Stomach (tissue), 9 donors: ENCODE measurements around the gene CTIF. TPM values are rescaled to one million over a fixed set of nuclear protein-coding genes. Genes with fewer than 3 reads are reported as not detected.

Experiments
- DNase-seq, 2 donors: peaks; one replicate each; pipeline versions ENCODE4 v3.0.0 to v3.0.0-alpha.2; 2013 to 2019
- H3K27ac ChIP-seq, 5 donors: fragments of 200-600 bp in 4 of 5; sonication (generic) in 4 of 5; one replicate each; pipeline ENCODE4 v1.5.1; 2013 to 2019; ENCODE audit warnings: mild to moderate bottlenecking in 1 of 5, moderate library complexity in 1 of 5
- H3K27me3 ChIP-seq, 3 donors: fragments of 200-600 bp; sonication (generic); one replicate each; pipeline ENCODE4 v1.5.1; 2017 to 2019; ENCODE audit warnings: mixed run types in 1 of 3
- H3K36me3 ChIP-seq, 4 donors: fragments of 200-600 bp; sonication (generic); 1 replicate in 3 of 4; 2 replicates in 1 of 4; pipeline ENCODE4 v1.5.1; 2016 to 2019
- H3K4me1 ChIP-seq, 4 donors: fragments of 200-600 bp; sonication (generic); one replicate each; pipeline ENCODE4 v1.5.1; 2016 to 2019
- H3K4me3 ChIP-seq, 4 donors: fragments of 200-600 bp; sonication (generic) in 3 of 4; one replicate each; pipeline ENCODE4 v1.5.1; 2016 to 2019; ENCODE audit warnings: mild to moderate bottlenecking in 1 of 4
- H3K9me3 ChIP-seq, 4 donors: fragments of 200-600 bp; sonication (generic); one replicate each; pipeline ENCODE4 v1.5.1; 2016 to 2019
- EP300 ChIP-seq: sonication (generic); formaldehyde crosslinking; IDR thresholded peaks from one replicate; pipeline ENCODE4 v1.6.1; 2017; ENCODE audit warnings: antibody characterized with exemption
- POLR2A ChIP-seq, 4 donors: fragments of 450-650 bp; IDR thresholded peaks; one replicate each; pipeline ENCODE4 v1.6.1; 2016; ENCODE audit warnings: antibody characterized with exemption in 4 of 4, control low read depth in 2 of 4, mild to moderate bottlenecking in 1 of 4, moderate library complexity in 1 of 4
- POLR2AphosphoS5 ChIP-seq, 3 donors: sonication (generic); formaldehyde crosslinking; IDR thresholded peaks; one replicate each; pipeline ENCODE4 v1.6.1; 2016; ENCODE audit warnings: antibody characterized with exemption in 3 of 3
- WGBS, 5 donors: extraction: QIAGEN DNeasy Blood & Tissue Kit in 3 of 5; methylation state at CpG; one replicate each; pipeline versions ENCODE4 v1.1.5 to v1.1.7; 2013 to 2018; 5-methylcytosine and 5-hydroxymethylcytosine counted together
- intact Hi-C: fragments of 100-400 bp; cut with DNase I; formaldehyde crosslinking; loops from one replicate; pipeline ENCODE4 v1.15.1; 2023; ENCODE audit warnings: low total_unique reads
- polyA plus RNA-seq, 3 donors: library from polyadenylated mRNA; stranded (reverse); fragments of 200-250 nt; gene quantifications; one replicate each; pipeline ENCODE4 v1.2.3, GENCODE V29; 2013
- total RNA-seq, 5 donors: library from RNA; depleted of rRNA; stranded (reverse); fragments of >200 nt; gene quantifications; one replicate each; pipeline versions ENCODE4 v1.1.0 to v1.2.3, GENCODE V29; 2014 to 2016
- TF ChIP-seq, protein P1 (sequence below), 7 experiments: fragments of 450-650 bp in 4 of 7; fragments of 200-600 bp in 3 of 7; sonication (generic) in 3 of 7; IDR thresholded peaks; one replicate each; pipeline ENCODE4 v1.5.1; 2016 to 2019; ENCODE audit warnings: antibody characterized with exemption in 7 of 7, control low read depth in 2 of 7, mild to moderate bottlenecking in 1 of 7
- donor health status: healthy with polysubstance abuse.
- donor health status: Bipolar disorder and iron deficiency.
- donor health status: healthy.

The CTIF gene
- total and polyA plus RNA-seq, 8 donors: 16.3 to 105 (median 30.3) TPM

DNA sequence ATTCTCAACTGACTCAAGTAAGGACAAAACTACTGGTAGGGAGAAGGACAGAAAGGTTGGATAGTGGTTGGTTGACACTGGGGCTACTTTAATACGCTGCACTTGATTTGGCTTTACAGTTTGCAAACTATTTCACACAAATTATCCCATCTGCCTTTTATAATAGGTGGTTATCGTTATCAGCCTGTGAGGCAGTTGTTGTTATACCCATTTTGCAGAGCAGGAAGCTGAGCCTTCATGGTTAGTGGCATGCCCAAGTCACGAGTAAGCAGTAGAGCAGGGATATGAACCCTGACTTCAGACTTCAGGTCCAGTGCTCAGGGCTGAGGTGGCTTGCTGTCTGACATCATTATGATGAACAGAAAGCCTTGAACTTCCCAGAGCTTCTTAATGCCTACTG lies 5.3 kb downstream of the CTIF start:
- intact Hi-C loops: no loop called here
- Histone ChIP-seq H3K9me3 (no peaks in the 10 kb centered on the region), H3K4me3 (no peak overlapping the region), H3K36me3 (no peaks in the 10 kb centered on the region), H3K27ac (peak overlapping the region in 3 of 5 donors; percentile 11 to 77 (median 73)), H3K4me1 (peaks cover 21 to 79% (median 58%) of the 10 kb centered on the region in 4 donors), H3K27me3 (no peaks in the 10 kb centered on the region)
- TF ChIP-seq POLR2AphosphoS5 (IDR thresholded peaks at IDR 0.05): no peak
- no peak for TF ChIP-seq POLR2A (IDR thresholded peaks at IDR 0.05)
- TF ChIP-seq EP300: no peak
- TF ChIP-seq, protein P1, sequence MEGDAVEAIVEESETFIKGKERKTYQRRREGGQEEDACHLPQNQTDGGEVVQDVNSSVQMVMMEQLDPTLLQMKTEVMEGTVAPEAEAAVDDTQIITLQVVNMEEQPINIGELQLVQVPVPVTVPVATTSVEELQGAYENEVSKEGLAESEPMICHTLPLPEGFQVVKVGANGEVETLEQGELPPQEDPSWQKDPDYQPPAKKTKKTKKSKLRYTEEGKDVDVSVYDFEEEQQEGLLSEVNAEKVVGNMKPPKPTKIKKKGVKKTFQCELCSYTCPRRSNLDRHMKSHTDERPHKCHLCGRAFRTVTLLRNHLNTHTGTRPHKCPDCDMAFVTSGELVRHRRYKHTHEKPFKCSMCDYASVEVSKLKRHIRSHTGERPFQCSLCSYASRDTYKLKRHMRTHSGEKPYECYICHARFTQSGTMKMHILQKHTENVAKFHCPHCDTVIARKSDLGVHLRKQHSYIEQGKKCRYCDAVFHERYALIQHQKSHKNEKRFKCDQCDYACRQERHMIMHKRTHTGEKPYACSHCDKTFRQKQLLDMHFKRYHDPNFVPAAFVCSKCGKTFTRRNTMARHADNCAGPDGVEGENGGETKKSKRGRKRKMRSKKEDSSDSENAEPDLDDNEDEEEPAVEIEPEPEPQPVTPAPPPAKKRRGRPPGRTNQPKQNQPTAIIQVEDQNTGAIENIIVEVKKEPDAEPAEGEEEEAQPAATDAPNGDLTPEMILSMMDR (IDR thresholded peaks at IDR 0.05): no peak
- no peak for DNase-seq
- WGBS, 5 donors: 90 to 99% (median 96%) methylated on average over 3 of the region's 3 CpGs

DNA sequence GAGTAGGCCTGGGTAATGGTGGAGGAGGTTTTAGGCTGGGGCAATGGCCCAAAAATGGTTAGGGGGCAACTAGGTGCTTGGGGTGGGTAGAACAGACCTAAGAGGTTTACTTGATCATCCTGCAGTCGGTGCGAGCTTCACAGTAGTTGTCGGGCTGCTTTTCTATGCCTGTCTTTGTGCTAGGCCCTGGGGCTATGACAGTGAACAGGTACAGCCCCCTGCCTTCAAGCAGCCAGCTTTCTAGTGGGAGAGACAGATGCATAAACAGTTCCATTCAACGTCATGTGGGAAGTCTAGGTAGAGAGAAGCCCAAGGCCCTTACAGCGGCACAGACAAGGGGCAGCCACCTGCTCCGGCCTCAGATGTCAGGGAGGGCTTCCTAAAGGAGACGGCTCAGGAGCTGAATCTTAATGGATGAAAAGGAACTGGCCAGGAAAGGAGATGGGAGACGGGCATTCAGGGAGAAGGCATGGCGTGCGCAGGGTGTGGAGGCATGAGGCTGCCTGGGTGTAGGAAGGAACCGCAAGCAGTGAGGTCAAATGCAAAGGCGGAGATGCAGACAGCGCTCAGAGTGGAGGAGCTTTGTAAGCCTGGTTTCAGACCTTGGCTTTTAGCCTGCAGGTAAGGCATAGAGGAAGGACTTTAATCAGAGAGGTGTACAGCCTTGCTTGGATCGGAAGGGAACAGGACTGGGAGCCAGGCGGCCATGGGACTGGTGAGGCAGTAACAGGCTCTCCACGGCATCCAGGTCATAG lies 6.0 kb downstream of the CTIF start:
- Histone ChIP-seq H3K27me3 (no peaks in the 10 kb centered on the region), H3K27ac (peak overlapping the region in 2 of 5 donors; percentile 73 to 77), H3K4me1 (peaks cover 21 to 78% (median 53%) of the 10 kb centered on the region in 4 donors), H3K9me3 (no peaks in the 10 kb centered on the region), H3K36me3 (no peaks in the 10 kb centered on the region), H3K4me3 (no peak overlapping the region)
- no peak for TF ChIP-seq POLR2A (IDR thresholded peaks at IDR 0.05)
- TF ChIP-seq, protein P1 (IDR thresholded peaks at IDR 0.05): no peak
- TF ChIP-seq EP300: no peak
- no peak for TF ChIP-seq POLR2AphosphoS5 (IDR thresholded peaks at IDR 0.05)
- WGBS, 5 donors: 89 to 96% (median 94%) methylated on average over 16 of the region's 16 CpGs
- no peak for DNase-seq
- intact Hi-C loops: no loop called here

DNA sequence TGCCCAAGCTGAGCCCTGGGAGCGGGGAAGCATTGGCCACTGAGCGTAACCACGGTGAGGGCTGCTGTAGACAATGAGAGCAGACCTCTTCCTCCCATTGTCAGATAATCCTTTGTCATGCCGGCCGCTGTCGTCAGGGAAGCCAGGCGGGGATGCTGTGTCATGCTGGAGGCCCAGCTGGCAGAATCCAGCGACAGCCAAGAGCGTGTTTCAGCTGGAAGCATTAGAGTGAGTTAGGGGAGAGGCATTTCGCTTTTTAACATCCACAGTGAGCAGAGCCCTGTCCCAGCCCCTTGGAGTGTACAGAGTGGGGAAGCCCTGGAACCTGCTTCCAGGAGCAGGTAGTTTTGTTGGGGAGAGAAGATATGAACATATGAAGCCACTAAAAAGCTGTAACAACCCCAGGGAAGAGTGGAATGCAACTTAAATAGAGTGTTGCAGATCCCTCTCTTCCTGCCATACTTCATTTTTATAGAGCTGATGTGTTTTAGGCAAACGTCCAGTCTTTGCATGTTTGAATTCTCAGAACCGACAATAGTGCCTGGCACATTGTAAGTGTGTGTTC lies 7.0 kb downstream of the CTIF start:
- Histone ChIP-seq H3K27ac (peak overlapping the region in 3 of 5 donors; percentile 5 to 77 (median 73)), H3K4me1 (peaks cover 20 to 71% (median 43%) of the 10 kb centered on the region in 4 donors), H3K4me3 (no peak overlapping the region), H3K9me3 (no peaks in the 10 kb centered on the region), H3K36me3 (no peaks in the 10 kb centered on the region), H3K27me3 (no peaks in the 10 kb centered on the region)
- DNase-seq: peak; percentile 31 to 86
- 40 to 59% (median 56%) methylated on average over 12 of the region's 12 CpGs for WGBS, 5 donors
- intact Hi-C loops: no loop called here
- peak in 2 of 3 donors; percentile 16 to 26 for TF ChIP-seq POLR2AphosphoS5 (IDR thresholded peaks at IDR 0.05)
- TF ChIP-seq, protein P1 (IDR thresholded peaks at IDR 0.05): no peak

DNA sequence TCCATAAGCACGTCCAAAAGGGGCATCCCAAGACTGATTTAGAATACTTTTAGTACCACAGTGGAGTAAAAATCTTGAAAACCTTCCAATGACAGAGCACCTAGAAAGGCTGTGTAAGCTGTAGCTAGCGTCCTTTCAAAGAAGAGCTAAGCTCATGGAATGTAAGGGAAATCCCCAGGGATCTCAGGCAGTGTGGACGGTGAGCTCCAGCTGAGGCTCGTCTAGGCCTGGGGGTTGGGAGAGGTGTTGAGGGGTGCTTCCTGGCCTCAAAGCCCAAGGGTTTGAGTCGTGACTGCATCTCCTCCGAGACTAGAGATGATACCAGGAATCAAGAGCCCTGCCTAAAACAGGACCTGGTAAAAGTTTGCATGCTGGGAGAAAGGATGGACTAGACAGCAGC lies 7.6 kb downstream of the CTIF start:
- Histone ChIP-seq H3K4me3 (no peak overlapping the region), H3K4me1 (peaks cover 15 to 69% (median 42%) of the 10 kb centered on the region in 4 donors), H3K36me3 (no peaks in the 10 kb centered on the region), H3K27me3 (no peaks in the 10 kb centered on the region), H3K9me3 (no peaks in the 10 kb centered on the region), H3K27ac (peak overlapping the region in 3 of 5 donors; percentile 5 to 77 (median 73))
- DNase-seq: no peak
- intact Hi-C loops: no loop called here
- TF ChIP-seq POLR2AphosphoS5 (IDR thresholded peaks at IDR 0.05) (no peak), POLR2A (IDR thresholded peaks at IDR 0.05) (no peak), EP300 (no peak)
- TF ChIP-seq, protein P1 (IDR thresholded peaks at IDR 0.05): no peak
- WGBS, 5 donors: 59 to 84% (median 79%) methylated on average over 5 to 6 of the region's 6 CpGs
